Activated naive CD4-positive, alpha-beta T cell treated with anti-CD3 and anti-CD28 coated beads, Interleukin-2, amount 50 U/mL, for 72 hours (primary cell): ENCODE results near the gene KCNQ1. TPM values are rescaled to one million over a fixed set of nuclear protein-coding genes. Genes with fewer than 3 reads are reported as not detected.

Experiments
- ATAC-seq, 2 donors: fragments of 150-1000 bp; cut with Tn5 transposase; 2 replicates each; pipeline ENCODE4 v1.10.0; 2021; ENCODE audit warnings: mild to moderate bottlenecking in 2 of 2, moderate library complexity in 2 of 2
- DNase-seq, 2 donors: peaks; one replicate each; pipeline ENCODE4 v3.0.0; 2021 to 2022; ENCODE audit warnings: low spot score in 2 of 2
- H3K27ac Mint-ChIP-seq, 2 donors: one replicate each; pipeline ENCODE4 v1.8.0; 2022; ENCODE audit warnings: mild to moderate bottlenecking in 2 of 2, mixed read lengths in 2 of 2
- H3K36me3 Mint-ChIP-seq, 2 donors: one replicate each; pipeline ENCODE4 v1.8.0; 2022; ENCODE audit warnings: mixed read lengths in 2 of 2
- H3K9me3 Mint-ChIP-seq, 2 donors: one replicate each; pipeline ENCODE4 v1.8.0; 2022; ENCODE audit warnings: mixed read lengths in 2 of 2
- total RNA-seq, 2 donors: library from RNA; stranded (reverse); gene quantifications; one replicate each; pipeline ENCODE4 v1.2.3, GENCODE V29; 2022

The KCNQ1 gene
- total RNA-seq, 2 donors from 2014 or later: 12.2 to 19.3 TPM

- ATAC-seq: no peak
- no peaks in the 10 kb centered on the region for H3K9me3 Mint-ChIP-seq
- H3K36me3 Mint-ChIP-seq: no peaks in the 10 kb centered on the region
- DNase-seq: no peak
- no peak overlapping the region for H3K27ac Mint-ChIP-seq
These were observed 280.0 kb downstream of the KCNQ1 start for GRCh38 chr11:2724653-2725367.

- DNase-seq: no peak
- ATAC-seq: no peak
- no peak overlapping the region for H3K27ac Mint-ChIP-seq
- H3K9me3 Mint-ChIP-seq: no peaks in the 10 kb centered on the region
- no peaks in the 10 kb centered on the region for H3K36me3 Mint-ChIP-seq
These were observed 280.8 kb downstream of the KCNQ1 start for GRCh38 chr11:2725368-2726300.

- H3K9me3 Mint-ChIP-seq: no peaks in the 10 kb centered on the region
- H3K36me3 Mint-ChIP-seq: no peaks in the 10 kb centered on the region
- peak overlapping the region in 1 of 2 donors; percentile 17 for H3K27ac Mint-ChIP-seq
- no peak for ATAC-seq
- DNase-seq: no peak
These were observed 282.2 kb downstream of the KCNQ1 start for GRCh38 chr11:2726964-2727363.

- Mint-ChIP-seq H3K27ac (peak overlapping the region; percentile 33 to 36), H3K36me3 (no peaks in the 10 kb centered on the region), H3K9me3 (no peaks in the 10 kb centered on the region)
- DNase-seq: no peak
- ATAC-seq: no peak
These were observed 283.4 kb downstream of the KCNQ1 start for GRCh38 chr11:2728128-2728662.

GRCh38 chr11:2728663-2729332 is 284.0 kb downstream of the KCNQ1 start:
- no peak for DNase-seq
- Mint-ChIP-seq H3K9me3 (no peaks in the 10 kb centered on the region), H3K27ac (no peak overlapping the region), H3K36me3 (no peaks in the 10 kb centered on the region)
- no peak for ATAC-seq

- H3K36me3 Mint-ChIP-seq: no peaks in the 10 kb centered on the region
- no peak for DNase-seq
- peak overlapping the region in 1 of 2 donors; percentile 84 for H3K27ac Mint-ChIP-seq
- H3K9me3 Mint-ChIP-seq: no peaks in the 10 kb centered on the region
- ATAC-seq: no peak
These were observed 285.0 kb downstream of the KCNQ1 start for GRCh38 chr11:2729841-2730240.

GRCh38 chr11:2730272-2731129 is 285.7 kb downstream of the KCNQ1 start:
- ATAC-seq (no peak), DNase-seq (no peak)
- H3K27ac Mint-ChIP-seq: no peak overlapping the region
- no peaks in the 10 kb centered on the region for H3K9me3 Mint-ChIP-seq
- H3K36me3 Mint-ChIP-seq: no peaks in the 10 kb centered on the region

- H3K9me3 Mint-ChIP-seq: no peaks in the 10 kb centered on the region
- no peak for DNase-seq
- no peak overlapping the region for H3K27ac Mint-ChIP-seq
- no peaks in the 10 kb centered on the region for H3K36me3 Mint-ChIP-seq
- ATAC-seq: no peak
These were observed 286.6 kb downstream of the KCNQ1 start for GRCh38 chr11:2731130-2732125.

GRCh38 chr11:2732261-2732939 is 287.6 kb downstream of the KCNQ1 start:
- DNase-seq (no peak), ATAC-seq (no peak)
- Mint-ChIP-seq H3K27ac (no peak overlapping the region), H3K9me3 (no peaks in the 10 kb centered on the region), H3K36me3 (no peaks in the 10 kb centered on the region)

GRCh38 chr11:2732940-2733628 is 288.3 kb downstream of the KCNQ1 start:
- ATAC-seq: no peak
- no peak for DNase-seq
- Mint-ChIP-seq H3K9me3 (no peaks in the 10 kb centered on the region), H3K36me3 (no peaks in the 10 kb centered on the region), H3K27ac (peak overlapping the region in 1 of 2 donors; percentile 16)

- H3K27ac Mint-ChIP-seq: peak overlapping the region in 1 of 2 donors; percentile 45
- no peak for ATAC-seq
- H3K36me3 Mint-ChIP-seq: no peaks in the 10 kb centered on the region
- H3K9me3 Mint-ChIP-seq: no peaks in the 10 kb centered on the region
- DNase-seq: no peak
These were observed 289.6 kb downstream of the KCNQ1 start for GRCh38 chr11:2734181-2735052.

GRCh38 chr11:2735053-2735589 is 290.3 kb downstream of the KCNQ1 start:
- H3K9me3 Mint-ChIP-seq: no peaks in the 10 kb centered on the region
- ATAC-seq (no peak), DNase-seq (no peak)
- H3K36me3 Mint-ChIP-seq: no peaks in the 10 kb centered on the region
- H3K27ac Mint-ChIP-seq: no peak overlapping the region

- H3K27ac Mint-ChIP-seq: peak overlapping the region in 1 of 2 donors; percentile 22
- ATAC-seq (no peak), DNase-seq (no peak)
- H3K36me3 Mint-ChIP-seq: no peaks in the 10 kb centered on the region
- no peaks in the 10 kb centered on the region for H3K9me3 Mint-ChIP-seq
These were observed 291.9 kb downstream of the KCNQ1 start for GRCh38 chr11:2736577-2737225.
